GM18502 (cell line): ENCODE measurements around the gene NOL9.

Experiments used
- ATAC-seq: cut with Tn5 transposase; IDR thresholded peaks from one replicate; pipeline ENCODE4 v1.9.1; 2021; ENCODE audit warnings: mild to moderate bottlenecking; ENCODE audit not compliant: unreplicated experiment, poor library complexity

Gene NOL9

GRCh38 chr1:6475381-6476133 lies 78.8 kb downstream of the NOL9 start:
- no peak for ATAC-seq

- ATAC-seq, result no peak
Observed at GRCh38 chr1:6474815-6475282, 79.5 kb downstream of the NOL9 start.

GRCh38 chr1:6473974-6474814 lies 80.1 kb downstream of the NOL9 start:
- no peak for ATAC-seq

- ATAC-seq, result no peak
Observed at GRCh38 chr1:6473156-6473555, 81.2 kb downstream of the NOL9 start.

GRCh38 chr1:6472391-6472790 lies 81.9 kb downstream of the NOL9 start:
- ATAC-seq, result no peak

GRCh38 chr1:6471970-6472368 lies 82.3 kb downstream of the NOL9 start:
- ATAC-seq, result no peak
